A549 (cell line): ENCODE data around the gene ZNF320. TPM values are rescaled to one million over a fixed set of nuclear protein-coding genes. Genes with fewer than 3 reads are reported as not detected.

ENCODE experiments used
- ATAC-seq, 2 experiments: fragments of 200-7000 bp in 1 of 2; fragments of >200 bp in 1 of 2; cut with Nextera tagmentation in 1 of 2; cut with Tn5 transposase in 1 of 2; 3 replicates each; pipeline versions ENCODE4 v1.8.0 to v1.9.1; 2018 to 2020; ENCODE audit warnings: mild to moderate bottlenecking in 1 of 2, moderate library complexity in 1 of 2
- CTCF ChIA-PET: fragments of 300-600 bp; sonication (Branson Sonifier 250); formaldehyde crosslinking; extraction: SDS; loops from one replicate; lab custom pipeline; 2021; ENCODE audit warnings: antibody characterized with exemption, inconsistent platforms; lab: Yijun Ruan, JAX
- POLR2A ChIA-PET: fragments of 350-600 bp; formaldehyde crosslinking; extraction: SDS; loops from one replicate; lab custom pipeline; 2021; ENCODE audit warnings: antibody characterized with exemption, inconsistent platforms; lab: Yijun Ruan, JAX
- DNase-seq, 2 experiments: peaks; one replicate each; pipeline versions ENCODE4 v3.0.0 to v3.0.0-alpha.2; 2011 to 2016; ENCODE audit warnings: low read depth in 1 of 2, low spot score in 1 of 2
- FAIRE-seq: peaks from 2 replicates; lab custom pipeline; 2011; peaks lifted over from hg19 to GRCh38; lab: Jason Lieb, UNC
- H3K27ac ChIP-seq, 2 experiments: fragments of >200 bp; sonication (Bioruptor Twin); formaldehyde crosslinking; 3 replicates each; pipeline ENCODE4 v1.5.1; 2016 to 2017
- H3K4me1 ChIP-seq: fragments of >200 bp; sonication (Bioruptor Twin); formaldehyde crosslinking; 3 replicates; pipeline ENCODE4 v1.6.1; 2016
- H3K4me2 ChIP-seq: fragments of >200 bp; sonication (Bioruptor Twin); formaldehyde crosslinking; 3 replicates; pipeline ENCODE4 v1.6.1; 2016
- H3K4me3 ChIP-seq: fragments of >200 bp; sonication (Bioruptor Twin); formaldehyde crosslinking; 3 replicates; pipeline ENCODE4 v1.5.1; 2016
- H3K9me3 ChIP-seq: fragments of >200 bp; sonication (Bioruptor Twin); formaldehyde crosslinking; 3 replicates; pipeline ENCODE4 v1.6.1; 2016
- ATOH8 ChIP-seq: fragments of 250-450 bp; sonication (Bioruptor Pico); IDR thresholded peaks from 2 replicates; pipeline ENCODE4 v1.5.0; 2020; ENCODE audit warnings: low read depth, mild to moderate bottlenecking, moderate library complexity
- BHLHE40 ChIP-seq: IDR thresholded peaks from 2 replicates; pipeline ENCODE4 v1.6.1; 2012; ENCODE audit warnings: low read depth, low read length, inconsistent platforms
- CHD2 ChIP-seq: fragments of 150-350 bp; IDR thresholded peaks from 2 replicates; pipeline ENCODE4 v1.6.1; 2014; ENCODE audit warnings: low read length; ENCODE audit not compliant: partially characterized antibody
- EHF ChIP-seq: fragments of 250-450 bp; sonication (Bioruptor Pico); IDR thresholded peaks from 2 replicates; pipeline ENCODE4 v1.5.0; 2020; ENCODE audit warnings: mild to moderate bottlenecking
- EHMT2 ChIP-seq: fragments of 200-600 bp; sonication (generic); IDR thresholded peaks from 2 replicates; pipeline ENCODE4 v1.6.1; 2016; ENCODE audit warnings: antibody characterized with exemption, low read depth, mild to moderate bottlenecking, moderate library complexity
- EP300 ChIP-seq, 2 experiments: fragments of >200 bp; sonication (Bioruptor Twin); formaldehyde crosslinking; IDR thresholded peaks; 2 replicates in 1 of 2; 3 replicates in 1 of 2; pipeline ENCODE4 v1.6.1; 2016 to 2017
- ESRRA ChIP-seq: fragments of 150-350 bp; IDR thresholded peaks from 2 replicates; pipeline ENCODE4 v1.6.1; 2014; ENCODE audit warnings: mild to moderate bottlenecking, low read length, borderline replicate concordance
- FOSL2 ChIP-seq, 2 experiments: fragments of 450-650 bp in 1 of 2; fragments of >200 bp in 1 of 2; sonication (Bioruptor Twin) in 1 of 2; formaldehyde crosslinking; IDR thresholded peaks; 2 replicates each; pipeline versions ENCODE4 v1.5.0 to v1.6.1; 2016 to 2020; ENCODE audit warnings: mild to moderate bottlenecking in 1 of 2, moderate library complexity in 1 of 2
- HDAC2 ChIP-seq: fragments of 200-600 bp; sonication (generic); IDR thresholded peaks from 2 replicates; pipeline ENCODE4 v1.6.1; 2016
- HOXA7 ChIP-seq: fragments of 250-450 bp; sonication (Bioruptor Pico); IDR thresholded peaks from 2 replicates; pipeline ENCODE4 v1.5.0; 2020; ENCODE audit warnings: mild to moderate bottlenecking, moderate library complexity
- KDM5A ChIP-seq: fragments of 200-600 bp; sonication (generic); IDR thresholded peaks from 2 replicates; pipeline ENCODE4 v1.6.1; 2016; ENCODE audit warnings: antibody characterized with exemption, mild to moderate bottlenecking
- NFE2L2 ChIP-seq: fragments of 150-350 bp; conservative IDR thresholded peaks from 2 replicates; pipeline ENCODE4 v1.6.1; 2014; ENCODE audit warnings: low read length
- NR3C1 ChIP-seq: fragments of >200 bp; sonication (Bioruptor Twin); formaldehyde crosslinking; IDR thresholded peaks from 3 replicates; pipeline ENCODE4 v1.6.1; 2017
- PHF8 ChIP-seq: fragments of 200-600 bp; sonication (generic); IDR thresholded peaks from 2 replicates; pipeline ENCODE4 v1.6.1; 2016; ENCODE audit warnings: low read depth, mild to moderate bottlenecking, antibody characterized with exemption, moderate library complexity, borderline replicate concordance
- RAD21 ChIP-seq, 2 experiments: fragments of >200 bp in 1 of 2; sonication (Bioruptor Twin) in 1 of 2; formaldehyde crosslinking in 1 of 2; IDR thresholded peaks in 1 of 2; conservative IDR thresholded peaks in 1 of 2; 2 replicates in 1 of 2; 3 replicates in 1 of 2; pipeline ENCODE4 v1.6.1; 2012 to 2018; ENCODE audit warnings: inconsistent platforms in 1 of 2
- RARB ChIP-seq: fragments of 250-450 bp; sonication (Bioruptor Pico); IDR thresholded peaks from 2 replicates; pipeline ENCODE4 v1.8.0; 2021; ENCODE audit warnings: mild to moderate bottlenecking, moderate library complexity
- RCOR1 ChIP-seq: fragments of 150-350 bp; IDR thresholded peaks from 2 replicates; pipeline ENCODE4 v1.6.1; 2014; ENCODE audit warnings: antibody characterized with exemption, low read length, low read depth
- RFX5 ChIP-seq: fragments of 450-650 bp; IDR thresholded peaks from 2 replicates; pipeline ENCODE4 v1.7.1; 2014; ENCODE audit warnings: antibody characterized with exemption, mild to moderate bottlenecking, moderate library complexity
- RNF2 ChIP-seq: fragments of 200-600 bp; sonication (generic); IDR thresholded peaks from 2 replicates; pipeline ENCODE4 v1.6.1; 2016; ENCODE audit warnings: low read depth, mild to moderate bottlenecking, antibody characterized with exemption, moderate library complexity, borderline replicate concordance
- SMC3 ChIP-seq: fragments of >200 bp; sonication (Bioruptor Twin); formaldehyde crosslinking; IDR thresholded peaks from 3 replicates; pipeline ENCODE4 v1.6.1; 2018; ENCODE audit warnings: inconsistent platforms
- TFCP2L1 ChIP-seq: fragments of 250-450 bp; sonication (Bioruptor Pico); IDR thresholded peaks from 2 replicates; pipeline ENCODE4 v1.5.0; 2021; ENCODE audit warnings: mild to moderate bottlenecking
- USF2 ChIP-seq: fragments of 450-650 bp; IDR thresholded peaks from 2 replicates; pipeline ENCODE4 v1.6.1; 2014; ENCODE audit warnings: antibody characterized with exemption
- ZC3H11A ChIP-seq: fragments of 450-650 bp; IDR thresholded peaks from 2 replicates; pipeline ENCODE4 v1.6.1; 2014; ENCODE audit warnings: antibody characterized with exemption, mild to moderate bottlenecking
- ZFP36 ChIP-seq: fragments of 450-650 bp; IDR thresholded peaks from 2 replicates; pipeline ENCODE4 v1.6.1; 2014; ENCODE audit warnings: borderline replicate concordance; ENCODE audit not compliant: partially characterized antibody
- WGBS: methylation state at CpG from one replicate; pipeline ENCODE4 v1.1.6; 2017; ENCODE audit errors: missing lambda C conversion rate; 5-methylcytosine and 5-hydroxymethylcytosine counted together
- polyA plus RNA-seq, 4 experiments: library from polyadenylated mRNA; depleted of rRNA in 3 of 4; stranded (reverse); fragments of >200 nt; fragmentation: RNase III in 1 of 4; extraction: RNeasy Plus Mini Kit Qiagen cat#74134 plus additional on column Dnase treatment in 1 of 4; gene quantifications; 2 replicates in 3 of 4; 3 replicates in 1 of 4; pipeline ENCODE4 v1.2.3, GENCODE V29; 2011 to 2017
- TF ChIP-seq, protein P1 (sequence below): fragments of >200 bp; sonication (Bioruptor Twin); formaldehyde crosslinking; IDR thresholded peaks from 2 replicates; pipeline ENCODE4 v1.6.1; 2016
- TF ChIP-seq, protein P2 (sequence below): fragments of 200-600 bp; sonication (generic); IDR thresholded peaks from 2 replicates; pipeline ENCODE4 v1.6.1; 2016; ENCODE audit warnings: antibody characterized with exemption, mild to moderate bottlenecking, moderate library complexity
- TF ChIP-seq, protein P3 (sequence below): IDR thresholded peaks from 2 replicates; pipeline ENCODE4 v1.6.1; 2012

Gene ZNF320
- polyA plus RNA-seq, 2 of the 4 experiments (the other 2 are of a cell fraction) = not detected

DNA sequence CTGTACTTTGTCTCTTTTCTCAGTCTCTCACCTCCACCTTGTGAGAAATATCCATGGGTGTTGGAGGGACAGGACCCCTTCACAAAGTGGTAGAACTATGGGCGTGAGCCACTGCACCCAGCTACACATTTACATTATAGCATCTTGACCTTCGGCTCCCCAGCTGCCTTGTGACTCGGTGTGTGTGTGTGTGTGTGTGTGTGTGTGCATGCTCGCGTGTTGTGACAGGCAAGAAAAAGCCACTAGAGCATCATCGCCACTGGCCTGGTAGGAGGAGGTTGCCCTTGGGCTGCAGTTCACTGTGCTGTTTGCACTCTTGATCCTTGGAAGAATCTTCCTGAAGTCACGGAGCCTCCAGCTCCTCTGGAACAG, 39.5 kb upstream of the ZNF320 start:
- ChIA-PET POLR2A (no interaction called here), CTCF (interaction anchor here (0.6 kb wide), 1 partner anchor 51 kb away, joined by 3 read pairs; no protein-coding TSS in a partner anchor)
- TF ChIP-seq RAD21 (conservative IDR thresholded peaks at IDR 0.05 in 1 of 2, IDR thresholded peaks at IDR 0.05 in 1 of 2) (no peak), CHD2 (no peak), RFX5 (no peak), ATOH8 (CRISPR knock-in tag) (no peak), EHMT2 (no peak), NFE2L2 (no peak), SMC3 (no peak), EHF (CRISPR knock-in tag) (no peak), USF2 (no peak), KDM5A (no peak), ESRRA (no peak), NR3C1 (no peak), HOXA7 (CRISPR knock-in tag) (no peak), HDAC2 (no peak), ZFP36 (no peak), EP300 (IDR thresholded peaks at IDR 0.05) (no peak), ZC3H11A (no peak), PHF8 (no peak)
- TF ChIP-seq, protein P1, sequence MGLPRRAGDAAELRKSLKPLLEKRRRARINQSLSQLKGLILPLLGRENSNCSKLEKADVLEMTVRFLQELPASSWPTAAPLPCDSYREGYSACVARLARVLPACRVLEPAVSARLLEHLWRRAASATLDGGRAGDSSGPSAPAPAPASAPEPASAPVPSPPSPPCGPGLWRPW = no peak
- TF ChIP-seq, all 56 proteins: peak for 0
- ATAC-seq (no peak), DNase-seq (no peak), FAIRE-seq (no peak)
- Histone ChIP-seq H3K27ac (no peak overlapping the region), H3K9me3 (peaks cover 59% of the 10 kb centered on the region), H3K4me1 (no peaks in the 10 kb centered on the region), H3K4me3 (no peak overlapping the region), H3K4me2 (no peak overlapping the region)
- WGBS = 26% methylated on average over 7 of the region's 7 CpGs

DNA sequence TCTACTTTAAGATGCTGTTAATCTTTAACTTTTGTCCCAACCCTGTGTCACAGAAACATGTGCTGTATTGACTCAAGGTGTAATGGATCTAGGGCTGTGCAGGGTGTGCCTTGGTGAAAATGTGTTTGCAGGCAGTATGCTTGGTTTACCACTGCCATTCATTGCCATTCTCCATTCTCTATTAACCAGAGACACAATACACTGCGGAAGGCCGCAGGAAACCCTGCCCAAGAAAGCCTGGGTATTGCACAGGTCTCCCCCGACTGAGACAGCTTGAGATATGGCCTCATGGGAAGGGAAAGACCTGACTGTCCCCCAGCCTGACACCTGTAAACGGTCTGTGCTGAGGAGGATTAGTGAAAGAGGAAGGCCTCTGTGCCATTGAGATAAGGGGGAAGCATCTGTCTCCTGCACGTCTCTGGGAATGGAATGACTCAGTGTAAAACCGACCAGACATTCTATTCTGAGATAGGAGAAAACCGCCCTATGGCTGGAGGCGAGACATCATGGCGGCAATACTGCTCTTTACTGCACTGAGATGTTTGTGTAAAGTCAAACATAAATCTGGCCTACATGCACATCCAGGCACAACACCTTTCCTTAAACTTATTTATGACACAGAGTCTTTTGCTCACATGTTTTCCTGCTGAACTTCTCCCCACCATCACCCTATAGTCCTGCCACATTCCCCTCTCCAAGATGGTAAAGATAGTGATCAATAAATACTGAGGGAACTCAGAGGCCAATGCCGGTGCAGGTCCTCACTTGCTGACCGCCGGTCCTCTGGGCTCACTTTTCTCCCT, 38.9 kb upstream of the ZNF320 start:
- DNase-seq (no peak), ATAC-seq (no peak), FAIRE-seq (no peak)
- Histone ChIP-seq H3K4me3 (no peak overlapping the region), H3K27ac (no peak overlapping the region), H3K9me3 (peaks cover 59% of the 10 kb centered on the region), H3K4me1 (no peaks in the 10 kb centered on the region), H3K4me2 (no peak overlapping the region)
- 39% methylated on average over 12 of the region's 12 CpGs for WGBS
- ChIA-PET POLR2A (no interaction called here), CTCF (no interaction called here)
- TF ChIP-seq TFCP2L1 (CRISPR knock-in tag) = no peak
- TF ChIP-seq SMC3 = no peak
- TF ChIP-seq RCOR1 = no peak
- no peak for TF ChIP-seq FOSL2 (IDR thresholded peaks at IDR 0.05)
- TF ChIP-seq FOSL2 (CRISPR knock-in tag; IDR thresholded peaks at IDR 0.05) = no peak
- no peak for TF ChIP-seq RNF2
- TF ChIP-seq KDM5A = no peak
- TF ChIP-seq ATOH8 (CRISPR knock-in tag) = no peak
- no peak for TF ChIP-seq RARB (CRISPR knock-in tag)
- TF ChIP-seq, protein P2, sequence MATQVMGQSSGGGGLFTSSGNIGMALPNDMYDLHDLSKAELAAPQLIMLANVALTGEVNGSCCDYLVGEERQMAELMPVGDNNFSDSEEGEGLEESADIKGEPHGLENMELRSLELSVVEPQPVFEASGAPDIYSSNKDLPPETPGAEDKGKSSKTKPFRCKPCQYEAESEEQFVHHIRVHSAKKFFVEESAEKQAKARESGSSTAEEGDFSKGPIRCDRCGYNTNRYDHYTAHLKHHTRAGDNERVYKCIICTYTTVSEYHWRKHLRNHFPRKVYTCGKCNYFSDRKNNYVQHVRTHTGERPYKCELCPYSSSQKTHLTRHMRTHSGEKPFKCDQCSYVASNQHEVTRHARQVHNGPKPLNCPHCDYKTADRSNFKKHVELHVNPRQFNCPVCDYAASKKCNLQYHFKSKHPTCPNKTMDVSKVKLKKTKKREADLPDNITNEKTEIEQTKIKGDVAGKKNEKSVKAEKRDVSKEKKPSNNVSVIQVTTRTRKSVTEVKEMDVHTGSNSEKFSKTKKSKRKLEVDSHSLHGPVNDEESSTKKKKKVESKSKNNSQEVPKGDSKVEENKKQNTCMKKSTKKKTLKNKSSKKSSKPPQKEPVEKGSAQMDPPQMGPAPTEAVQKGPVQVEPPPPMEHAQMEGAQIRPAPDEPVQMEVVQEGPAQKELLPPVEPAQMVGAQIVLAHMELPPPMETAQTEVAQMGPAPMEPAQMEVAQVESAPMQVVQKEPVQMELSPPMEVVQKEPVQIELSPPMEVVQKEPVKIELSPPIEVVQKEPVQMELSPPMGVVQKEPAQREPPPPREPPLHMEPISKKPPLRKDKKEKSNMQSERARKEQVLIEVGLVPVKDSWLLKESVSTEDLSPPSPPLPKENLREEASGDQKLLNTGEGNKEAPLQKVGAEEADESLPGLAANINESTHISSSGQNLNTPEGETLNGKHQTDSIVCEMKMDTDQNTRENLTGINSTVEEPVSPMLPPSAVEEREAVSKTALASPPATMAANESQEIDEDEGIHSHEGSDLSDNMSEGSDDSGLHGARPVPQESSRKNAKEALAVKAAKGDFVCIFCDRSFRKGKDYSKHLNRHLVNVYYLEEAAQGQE = no peak
- no peak for TF ChIP-seq BHLHE40
- TF ChIP-seq, protein P3, sequence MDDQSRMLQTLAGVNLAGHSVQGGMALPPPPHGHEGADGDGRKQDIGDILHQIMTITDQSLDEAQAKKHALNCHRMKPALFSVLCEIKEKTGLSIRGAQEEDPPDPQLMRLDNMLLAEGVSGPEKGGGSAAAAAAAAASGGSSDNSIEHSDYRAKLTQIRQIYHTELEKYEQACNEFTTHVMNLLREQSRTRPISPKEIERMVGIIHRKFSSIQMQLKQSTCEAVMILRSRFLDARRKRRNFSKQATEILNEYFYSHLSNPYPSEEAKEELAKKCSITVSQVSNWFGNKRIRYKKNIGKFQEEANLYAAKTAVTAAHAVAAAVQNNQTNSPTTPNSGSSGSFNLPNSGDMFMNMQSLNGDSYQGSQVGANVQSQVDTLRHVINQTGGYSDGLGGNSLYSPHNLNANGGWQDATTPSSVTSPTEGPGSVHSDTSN = no peak
- TF ChIP-seq, all 56 proteins: peak for 0
